HepG2 (cell line): ENCODE measurements around the gene SERTAD3. TPM values are rescaled to one million over a fixed set of nuclear protein-coding genes. Genes with fewer than 3 reads are reported as not detected.
A peak's percentile ranks its signal among the peaks of the same experiment; 100 is the strongest.

Experiments used
- CCAR2 ChIP-seq: fragments of 200-400 bp; formaldehyde crosslinking; optimal IDR thresholded peaks from 2 replicates; pipeline ENCODE3; 2018; ENCODE audit warnings: low read depth, mild to moderate bottlenecking, low read length, moderate library complexity
- DMAP1 ChIP-seq: IDR thresholded peaks from 2 replicates; pipeline ENCODE4 v1.6.1; 2016
- ELF3 ChIP-seq: IDR thresholded peaks from 2 replicates; pipeline ENCODE4 v1.6.1; 2016; ENCODE audit warnings: missing genetic modification reagents, missing compliant biosample characterization
- HDAC2 ChIP-seq: sonication (generic); formaldehyde crosslinking; IDR thresholded peaks from 2 replicates; pipeline ENCODE4 v1.4.0; 2020; ENCODE audit warnings: missing genetic modification reagents
- HOXA3 ChIP-seq: sonication (generic); formaldehyde crosslinking; IDR thresholded peaks from 2 replicates; pipeline ENCODE4 v1.5.0; 2020; ENCODE audit warnings: missing genetic modification reagents
- MIER2 ChIP-seq: IDR thresholded peaks from 2 replicates; pipeline ENCODE4 v1.6.1; 2016; ENCODE audit warnings: missing biosample characterization, missing genetic modification reagents
- PHF20 ChIP-seq: sonication (generic); formaldehyde crosslinking; IDR thresholded peaks from 2 replicates; pipeline ENCODE4 v1.5.0; 2020; ENCODE audit warnings: mild to moderate bottlenecking, missing genetic modification reagents
- RBM22 ChIP-seq: fragments of 200-400 bp; formaldehyde crosslinking; optimal IDR thresholded peaks from 2 replicates; pipeline ENCODE3; 2017; ENCODE audit warnings: mild to moderate bottlenecking, low read length, moderate library complexity
- SMAD3 ChIP-seq: sonication (generic); formaldehyde crosslinking; IDR thresholded peaks from 2 replicates; pipeline ENCODE4 v1.4.0; 2020; ENCODE audit warnings: missing genetic modification reagents
- SRSF9 ChIP-seq: fragments of 200-400 bp; formaldehyde crosslinking; IDR thresholded peaks from 2 replicates; pipeline ENCODE4 v1.6.1; 2018; ENCODE audit warnings: borderline replicate concordance, mild to moderate bottlenecking, low read depth, low read length; ENCODE audit not compliant: insufficient read depth, poor library complexity, severe bottlenecking
- ZFP36L2 ChIP-seq: sonication (generic); formaldehyde crosslinking; IDR thresholded peaks from 2 replicates; pipeline ENCODE4 v1.4.0; 2020; ENCODE audit warnings: missing genetic modification reagents
- ZNF205 ChIP-seq: IDR thresholded peaks from 2 replicates; pipeline ENCODE4 v1.6.1; 2018; ENCODE audit warnings: missing biosample characterization, missing genetic modification reagents
- ZNF256 ChIP-seq: sonication (generic); formaldehyde crosslinking; conservative IDR thresholded peaks from 2 replicates; pipeline ENCODE4 v1.4.0; 2020; ENCODE audit warnings: missing genetic modification reagents
- ZNF329 ChIP-seq: sonication (generic); formaldehyde crosslinking; IDR thresholded peaks from 2 replicates; pipeline ENCODE4 v1.9.0; 2021; ENCODE audit warnings: low read depth, mild to moderate bottlenecking, missing genetic modification reagents
- ZNF772 ChIP-seq: sonication (generic); formaldehyde crosslinking; IDR thresholded peaks from 2 replicates; pipeline ENCODE4 v1.5.0; 2020; ENCODE audit warnings: mild to moderate bottlenecking, missing genetic modification reagents
- polyA plus RNA-seq, 8 experiments: library from polyadenylated mRNA; depleted of rRNA in 3 of 8; stranded (reverse) in 7 of 8; unstranded in 1 of 8; fragments of >200 nt; fragmentation: Illumina TruSeq in 4 of 8; extraction: Trizol in 4 of 8; gene quantifications; 2 replicates each; pipeline versions ENCODE4 v1.2.1 to v1.2.3, GENCODE V29; 2011 to 2016; ENCODE audit warnings: low read depth in 4 of 8, missing spikeins in 1 of 8, mixed read lengths in 1 of 8; ENCODE audit not compliant: insufficient read depth in 1 of 8
- total RNA-seq, 5 experiments: library from RNA; depleted of rRNA; stranded (reverse); fragments of >200 nt; fragmentation: Illumina TruSeq; extraction: Trizol; gene quantifications; 2 replicates each; pipeline ENCODE4 v1.2.3, GENCODE V29; 2016; ENCODE audit warnings: low read depth in 1 of 5
- TF ChIP-seq, protein P1 (sequence below): sonication (generic); formaldehyde crosslinking; IDR thresholded peaks from 2 replicates; pipeline ENCODE4 v1.5.1; 2020; ENCODE audit warnings: mild to moderate bottlenecking, missing genetic modification reagents
- TF ChIP-seq, protein P2 (sequence below): sonication (generic); formaldehyde crosslinking; IDR thresholded peaks from 2 replicates; pipeline ENCODE4 v1.4.0; 2020; ENCODE audit warnings: missing genetic modification reagents
- TF ChIP-seq, protein P3 (sequence below): sonication (generic); formaldehyde crosslinking; IDR thresholded peaks from 2 replicates; pipeline ENCODE4 v1.4.0; 2020; ENCODE audit warnings: low read depth, mild to moderate bottlenecking, missing genetic modification reagents
- TF ChIP-seq, protein P4 (sequence below): sonication (generic); formaldehyde crosslinking; IDR thresholded peaks from 2 replicates; pipeline ENCODE4 v1.4.0; 2020; ENCODE audit warnings: missing genetic modification reagents, borderline replicate concordance

Gene SERTAD3
- total and polyA plus RNA-seq, 2 of the 13 experiments (the other 11 are each of a cell fraction or from before 2014, with no cell fraction given): 9.6 to 16.9 TPM

DNA sequence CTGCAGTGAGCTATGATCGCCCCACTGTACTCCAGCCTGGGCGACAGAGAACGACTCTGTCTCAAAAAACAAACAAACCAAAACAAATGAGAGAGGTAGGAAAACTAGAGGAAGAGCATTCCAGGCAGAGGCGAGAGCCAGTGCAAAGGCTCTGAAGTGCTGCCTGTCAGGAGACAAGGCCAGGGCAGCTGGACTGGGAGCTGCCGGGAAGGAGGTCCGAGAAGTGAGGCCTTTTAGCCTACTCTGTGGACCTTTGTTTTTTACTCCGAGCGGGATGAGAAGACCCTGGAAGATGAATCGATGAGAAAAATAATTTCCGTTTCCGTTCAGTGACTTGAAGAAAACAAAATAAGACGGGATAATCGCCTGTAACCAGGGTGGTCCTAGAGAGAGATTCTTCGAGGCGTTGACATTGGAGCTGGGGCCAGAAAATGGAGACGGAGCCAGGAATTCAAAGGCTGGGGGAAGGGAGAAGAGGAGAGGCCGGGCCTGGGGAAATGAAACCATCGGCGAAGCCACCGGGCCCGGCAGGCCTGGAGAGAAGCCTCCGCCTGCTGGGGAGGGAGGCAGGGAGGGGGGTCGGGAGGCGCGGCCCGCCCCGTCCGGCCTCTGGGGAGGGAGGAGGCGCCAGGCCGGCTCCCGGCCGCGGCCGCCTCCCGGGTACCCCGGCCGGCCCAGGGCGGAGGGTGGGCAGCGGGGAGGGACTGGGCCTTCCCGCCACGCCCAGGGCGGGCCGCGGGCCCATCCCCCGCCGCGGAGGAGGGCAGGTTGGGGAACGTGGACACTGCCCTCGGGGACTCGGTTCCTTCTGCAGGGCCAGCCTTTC lies 10.5 kb downstream of the SERTAD3 start (continued):
- TF ChIP-seq, protein P1, sequence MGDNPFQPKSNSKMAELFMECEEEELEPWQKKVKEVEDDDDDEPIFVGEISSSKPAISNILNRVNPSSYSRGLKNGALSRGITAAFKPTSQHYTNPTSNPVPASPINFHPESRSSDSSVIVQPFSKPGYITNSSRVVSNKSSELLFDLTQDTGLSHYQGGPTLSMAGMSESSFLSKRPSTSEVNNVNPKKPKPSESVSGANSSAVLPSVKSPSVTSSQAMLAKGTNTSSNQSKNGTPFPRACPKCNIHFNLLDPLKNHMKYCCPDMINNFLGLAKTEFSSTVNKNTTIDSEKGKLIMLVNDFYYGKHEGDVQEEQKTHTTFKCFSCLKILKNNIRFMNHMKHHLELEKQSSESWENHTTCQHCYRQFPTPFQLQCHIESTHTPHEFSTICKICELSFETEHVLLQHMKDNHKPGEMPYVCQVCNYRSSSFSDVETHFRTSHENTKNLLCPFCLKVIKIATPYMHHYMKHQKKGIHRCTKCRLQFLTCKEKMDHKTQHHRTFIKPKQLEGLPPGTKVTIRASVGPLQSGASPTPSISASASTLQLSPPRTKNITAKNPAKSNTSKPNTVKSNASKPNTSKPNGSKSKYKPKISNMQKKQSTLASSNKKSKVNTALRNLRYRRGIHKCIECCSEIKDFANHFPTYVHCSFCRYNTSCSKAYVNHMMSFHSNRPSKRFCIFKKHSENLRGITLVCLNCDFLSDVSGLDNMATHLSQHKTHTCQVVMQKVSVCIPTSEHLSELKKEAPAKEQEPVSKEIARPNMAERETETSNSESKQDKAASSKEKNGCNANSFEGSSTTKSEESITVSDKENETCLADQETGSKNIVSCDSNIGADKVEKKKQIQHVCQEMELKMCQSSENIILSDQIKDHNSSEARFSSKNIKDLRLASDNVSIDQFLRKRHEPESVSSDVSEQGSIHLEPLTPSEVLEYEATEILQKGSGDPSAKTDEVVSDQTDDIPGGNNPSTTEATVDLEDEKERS (CRISPR knock-in tag): no peak
- TF ChIP-seq ZNF329 (CRISPR knock-in tag) (no peak), ZNF256 (CRISPR knock-in tag) (no peak), DMAP1 (peak; percentile 39; the same call in 1 of the 2 replicates), RBM22 (no peak), ZNF205 (CRISPR knock-in tag) (no peak), SRSF9 (no peak), HDAC2 (CRISPR knock-in tag) (peak; percentile 46), ZNF772 (peak; percentile 43), ELF3 (0 out of 2 replicates have a peak, but pooled peaks have one; percentile 38), MIER2 (CRISPR knock-in tag) (no peak), ZFP36L2 (CRISPR knock-in tag) (no peak), SMAD3 (CRISPR knock-in tag) (no peak), HOXA3 (CRISPR knock-in tag) (no peak; the same call in none of the 2 replicates), PHF20 (no peak), CCAR2 (no peak)
- TF ChIP-seq, protein P2, sequence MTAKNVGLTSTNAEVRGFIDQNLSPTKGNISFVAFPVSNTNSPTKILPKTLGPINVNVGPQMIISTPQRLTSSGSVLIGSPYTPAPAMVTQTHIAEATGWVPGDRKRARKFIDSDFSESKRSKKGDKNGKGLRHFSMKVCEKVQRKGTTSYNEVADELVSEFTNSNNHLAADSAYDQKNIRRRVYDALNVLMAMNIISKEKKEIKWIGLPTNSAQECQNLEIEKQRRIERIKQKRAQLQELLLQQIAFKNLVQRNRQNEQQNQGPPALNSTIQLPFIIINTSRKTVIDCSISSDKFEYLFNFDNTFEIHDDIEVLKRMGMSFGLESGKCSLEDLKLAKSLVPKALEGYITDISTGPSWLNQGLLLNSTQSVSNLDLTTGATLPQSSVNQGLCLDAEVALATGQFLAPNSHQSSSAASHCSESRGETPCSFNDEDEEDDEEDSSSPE (CRISPR knock-in tag): peak; percentile 62; the same call in 1 of the 2 replicates
- TF ChIP-seq, protein P3, sequence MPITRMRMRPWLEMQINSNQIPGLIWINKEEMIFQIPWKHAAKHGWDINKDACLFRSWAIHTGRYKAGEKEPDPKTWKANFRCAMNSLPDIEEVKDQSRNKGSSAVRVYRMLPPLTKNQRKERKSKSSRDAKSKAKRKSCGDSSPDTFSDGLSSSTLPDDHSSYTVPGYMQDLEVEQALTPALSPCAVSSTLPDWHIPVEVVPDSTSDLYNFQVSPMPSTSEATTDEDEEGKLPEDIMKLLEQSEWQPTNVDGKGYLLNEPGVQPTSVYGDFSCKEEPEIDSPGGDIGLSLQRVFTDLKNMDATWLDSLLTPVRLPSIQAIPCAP (CRISPR knock-in tag): no peak
- TF ChIP-seq, protein P4, sequence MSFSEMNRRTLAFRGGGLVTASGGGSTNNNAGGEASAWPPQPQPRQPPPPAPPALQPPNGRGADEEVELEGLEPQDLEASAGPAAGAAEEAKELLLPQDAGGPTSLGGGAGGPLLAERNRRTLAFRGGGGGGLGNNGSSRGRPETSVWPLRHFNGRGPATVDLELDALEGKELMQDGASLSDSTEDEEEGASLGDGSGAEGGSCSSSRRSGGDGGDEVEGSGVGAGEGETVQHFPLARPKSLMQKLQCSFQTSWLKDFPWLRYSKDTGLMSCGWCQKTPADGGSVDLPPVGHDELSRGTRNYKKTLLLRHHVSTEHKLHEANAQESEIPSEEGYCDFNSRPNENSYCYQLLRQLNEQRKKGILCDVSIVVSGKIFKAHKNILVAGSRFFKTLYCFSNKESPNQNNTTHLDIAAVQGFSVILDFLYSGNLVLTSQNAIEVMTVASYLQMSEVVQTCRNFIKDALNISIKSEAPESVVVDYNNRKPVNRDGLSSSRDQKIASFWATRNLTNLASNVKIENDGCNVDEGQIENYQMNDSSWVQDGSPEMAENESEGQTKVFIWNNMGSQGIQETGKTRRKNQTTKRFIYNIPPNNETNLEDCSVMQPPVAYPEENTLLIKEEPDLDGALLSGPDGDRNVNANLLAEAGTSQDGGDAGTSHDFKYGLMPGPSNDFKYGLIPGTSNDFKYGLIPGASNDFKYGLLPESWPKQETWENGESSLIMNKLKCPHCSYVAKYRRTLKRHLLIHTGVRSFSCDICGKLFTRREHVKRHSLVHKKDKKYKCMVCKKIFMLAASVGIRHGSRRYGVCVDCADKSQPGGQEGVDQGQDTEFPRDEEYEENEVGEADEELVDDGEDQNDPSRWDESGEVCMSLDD (CRISPR knock-in tag): no peak
